Endodermal cell (in vitro differentiated cells): Measurements from ENCODE around the gene ATOH8. TPM values are rescaled to one million over a fixed set of nuclear protein-coding genes. Genes with fewer than 3 reads are reported as not detected.

Source experiments
- DNase-seq: peaks from one replicate; pipeline ENCODE4 v3.0.0-alpha.2; 2017
- H3K27ac ChIP-seq: 2 replicates; pipeline ENCODE4 v1.5.1; 2013; ENCODE audit warnings: mild to moderate bottlenecking, low read depth, low read length, moderate library complexity
- H3K27me3 ChIP-seq: 2 replicates; pipeline ENCODE4 v1.6.1; 2013; ENCODE audit warnings: mild to moderate bottlenecking, low read length, moderate library complexity; ENCODE audit not compliant: insufficient read depth, control insufficient read depth, poor library complexity, severe bottlenecking
- H3K36me3 ChIP-seq: 2 replicates; pipeline ENCODE4 v1.7.0; 2013; ENCODE audit warnings: mild to moderate bottlenecking, low read length, moderate library complexity; ENCODE audit not compliant: control insufficient read depth, insufficient read depth
- H3K4me1 ChIP-seq: one replicate; pipeline ENCODE4 v1.7.0; 2013; ENCODE audit warnings: low read length; ENCODE audit not compliant: control insufficient read depth, insufficient read depth
- H3K4me3 ChIP-seq: 2 replicates; pipeline ENCODE4 v1.5.1; 2013; ENCODE audit warnings: mild to moderate bottlenecking, low read length, moderate library complexity
- H3K9ac ChIP-seq: 2 replicates; pipeline ENCODE4 v1.6.1; 2013; ENCODE audit warnings: mild to moderate bottlenecking, low read length, moderate library complexity; ENCODE audit not compliant: poor library complexity, severe bottlenecking; ENCODE audit errors: extremely low read depth
- H3K9me3 ChIP-seq: 2 replicates; pipeline ENCODE4 v1.6.1; 2013; ENCODE audit warnings: mild to moderate bottlenecking, low read length, moderate library complexity; ENCODE audit not compliant: control insufficient read depth
- H3K27ac Mint-ChIP-seq: 2 replicates; pipeline ENCODE4 v1.8.0; 2020; ENCODE audit warnings: mixed read lengths
- H3K27me3 Mint-ChIP-seq: 2 replicates; pipeline ENCODE4 v1.8.0; 2021; ENCODE audit warnings: mild to moderate bottlenecking, mixed read lengths; ENCODE audit not compliant: insufficient read depth
- H3K36me3 Mint-ChIP-seq: 2 replicates; pipeline ENCODE4 v1.8.0; 2020; ENCODE audit warnings: low read depth, mixed read lengths
- H3K4me1 Mint-ChIP-seq: 2 replicates; pipeline ENCODE4 v1.8.0; 2020; ENCODE audit warnings: mixed read lengths
- H3K4me3 Mint-ChIP-seq: 2 replicates; pipeline ENCODE4 v1.8.0; 2020; ENCODE audit warnings: mild to moderate bottlenecking, moderate library complexity, mixed read lengths
- H3K9me3 Mint-ChIP-seq: 2 replicates; pipeline ENCODE4 v1.8.0; 2020; ENCODE audit warnings: mild to moderate bottlenecking, mixed read lengths
- CTCF ChIP-seq: fragments of 200-600 bp; sonication (generic); conservative IDR thresholded peaks from 2 replicates; pipeline ENCODE4 v1.5.0; 2021; ENCODE audit warnings: antibody characterized with exemption, mild to moderate bottlenecking
- WGBS, 2 experiments: methylation state at CpG; one replicate each; pipeline versions ENCODE4 v1.1.5 to v1.1.7; 2013; ENCODE audit warnings: missing lambda C conversion rate in 2 of 2, mixed read lengths in 1 of 2; ENCODE audit not compliant: insufficient coverage in 1 of 2, insufficient read length in 1 of 2; 5-methylcytosine and 5-hydroxymethylcytosine counted together
- total RNA-seq, 2 donors: library from RNA; stranded (reverse); fragmentation: NEBNext Ultra II Directional in 1 of 2; extraction: Animal tissue kit (Norgen Biotek cat#: 25700) in 1 of 2; gene quantifications; 2 replicates in 1 of 2; 3 replicates in 1 of 2; pipeline ENCODE4 v1.2.1, GENCODE V29; 2021

Gene ATOH8
- total RNA-seq, 2 donors from 2014 or later = 1.3 to 1.6 TPM

DNA sequence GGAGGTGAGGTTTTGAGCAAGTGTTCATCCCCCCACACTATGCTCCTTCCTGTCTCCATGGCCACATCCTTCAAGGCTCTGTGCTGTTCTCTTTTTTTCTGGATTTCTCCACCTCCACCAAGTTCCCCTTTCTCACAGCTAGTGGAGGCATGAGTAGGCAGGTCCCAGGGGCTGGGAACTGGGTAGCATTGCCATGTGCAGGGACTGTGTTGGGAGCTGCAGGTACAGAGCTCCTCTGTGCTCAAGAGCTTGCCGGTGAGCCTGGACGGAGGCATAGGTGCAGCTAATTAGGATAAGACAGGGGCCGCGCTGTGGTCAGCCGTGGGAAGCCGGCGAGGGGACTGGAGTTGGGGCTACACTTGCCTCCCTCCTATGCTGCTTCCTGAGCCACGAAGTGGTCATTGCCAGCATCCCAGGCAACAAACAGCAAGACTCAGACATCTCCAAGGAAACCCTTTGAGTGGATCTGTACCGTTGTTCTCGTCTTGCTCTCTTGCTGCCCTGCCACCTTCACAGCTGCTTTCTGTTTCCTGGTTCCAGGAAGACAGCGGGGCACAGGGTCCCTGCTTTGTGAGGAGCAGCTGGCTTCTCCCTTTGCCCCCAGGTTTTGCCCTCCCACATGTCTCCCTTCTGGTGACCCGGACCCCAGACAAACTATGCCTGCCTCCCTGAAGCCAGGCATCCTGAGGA, 36.9 kb downstream of the ATOH8 start:
- peak overlapping the region; percentile 55 for H3K27ac ChIP-seq
- H3K4me3 ChIP-seq = no peak overlapping the region
- TF ChIP-seq CTCF = no peak
- H3K36me3 ChIP-seq = no peaks in the 10 kb centered on the region
- H3K36me3 Mint-ChIP-seq = no peaks in the 10 kb centered on the region
- no peaks in the 10 kb centered on the region for H3K4me1 ChIP-seq
- no peaks in the 10 kb centered on the region for H3K9me3 Mint-ChIP-seq
- peaks cover 2% of the 10 kb centered on the region for H3K4me1 Mint-ChIP-seq
- H3K9ac ChIP-seq = no peak overlapping the region
- no peak for DNase-seq
- H3K4me3 Mint-ChIP-seq = no peak overlapping the region
- H3K27me3 ChIP-seq = peaks cover 9% of the 10 kb centered on the region
- H3K27me3 Mint-ChIP-seq = peaks cover 21% of the 10 kb centered on the region
- WGBS, 2 experiments = 79 to 84% methylated on average over 11 to 12 of the region's 12 CpGs
- no peaks in the 10 kb centered on the region for H3K9me3 ChIP-seq
- H3K27ac Mint-ChIP-seq = no peak overlapping the region

GRCh38 chr2:85791704-85792565, 38.1 kb downstream of the ATOH8 start:
- no peak for DNase-seq
- Mint-ChIP-seq H3K27me3 (peaks cover 20% of the 10 kb centered on the region), H3K36me3 (no peaks in the 10 kb centered on the region), H3K9me3 (no peaks in the 10 kb centered on the region), H3K4me3 (no peak overlapping the region), H3K27ac (no peak overlapping the region), H3K4me1 (peaks cover 6% of the 10 kb centered on the region)
- no peaks in the 10 kb centered on the region for H3K36me3 ChIP-seq
- no peaks in the 10 kb centered on the region for H3K4me1 ChIP-seq
- H3K27ac ChIP-seq = no peak overlapping the region
- 93 to 95% methylated on average over 20 to 22 of the region's 22 CpGs for WGBS, 2 experiments
- no peak overlapping the region for H3K9ac ChIP-seq
- TF ChIP-seq CTCF = no peak
- peaks cover 9% of the 10 kb centered on the region for H3K27me3 ChIP-seq
- no peak overlapping the region for H3K4me3 ChIP-seq
- H3K9me3 ChIP-seq = no peaks in the 10 kb centered on the region

DNA sequence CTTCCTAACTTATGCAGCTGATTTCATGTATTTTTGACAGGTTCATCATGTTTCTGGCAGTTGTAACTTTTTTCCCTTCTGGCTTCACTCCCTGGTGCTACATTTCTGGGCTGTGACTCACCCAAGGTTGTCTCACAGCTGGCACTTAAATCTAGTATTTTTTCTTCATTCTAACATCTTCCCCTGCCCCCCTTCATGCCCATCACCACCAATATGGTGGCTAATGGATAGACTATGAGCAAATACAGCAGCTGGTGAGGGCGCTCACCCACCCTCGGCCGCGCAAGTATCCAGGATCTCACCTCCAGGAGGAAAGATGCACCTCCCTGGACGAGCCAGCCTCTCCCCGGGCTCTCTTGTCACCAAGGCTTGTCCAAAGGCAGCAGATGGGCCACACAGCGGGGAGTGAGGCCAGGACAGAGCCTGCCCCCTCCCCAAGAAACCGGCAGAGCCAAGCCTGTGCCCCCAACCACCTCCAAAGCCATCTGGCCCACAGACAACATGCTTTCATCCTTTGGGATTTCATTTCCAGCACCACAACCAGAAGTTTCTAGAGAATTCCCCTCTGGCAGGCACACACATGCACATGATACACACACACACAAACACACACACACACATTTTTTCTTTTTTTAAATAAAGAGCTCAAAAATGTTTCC, 39.1 kb downstream of the ATOH8 start:
- no peaks in the 10 kb centered on the region for H3K4me1 ChIP-seq
- no peak for DNase-seq
- peaks cover 9% of the 10 kb centered on the region for H3K27me3 ChIP-seq
- H3K36me3 ChIP-seq = no peaks in the 10 kb centered on the region
- 90 to 100% methylated on average over 4 to 8 of the region's 8 CpGs for WGBS, 2 experiments
- H3K9me3 ChIP-seq = no peaks in the 10 kb centered on the region
- no peak for TF ChIP-seq CTCF
- Mint-ChIP-seq H3K4me3 (no peak overlapping the region), H3K27me3 (peaks cover 20% of the 10 kb centered on the region), H3K27ac (no peak overlapping the region), H3K36me3 (no peaks in the 10 kb centered on the region), H3K9me3 (no peaks in the 10 kb centered on the region), H3K4me1 (peaks cover 6% of the 10 kb centered on the region)
- no peak overlapping the region for H3K27ac ChIP-seq
- no peak overlapping the region for H3K9ac ChIP-seq
- H3K4me3 ChIP-seq = no peak overlapping the region
